Measurements from ENCODE around the gene ZFP36L1.

GRCh38 chr14:68816943-68817430 is 24.1 kb upstream of the ZFP36L1 start:
- TF ChIP-seq CTCF (conservative IDR thresholded peaks at IDR 0.05; ENCODE audit: low read length) = no peak
- TF ChIP-seq EZH2phosphoT487 (IDR thresholded peaks at IDR 0.05; ENCODE audit: borderline replicate concordance) = no peak

All from Loucy (cell line).